ENCODE results near the gene SELENON.

DNA sequence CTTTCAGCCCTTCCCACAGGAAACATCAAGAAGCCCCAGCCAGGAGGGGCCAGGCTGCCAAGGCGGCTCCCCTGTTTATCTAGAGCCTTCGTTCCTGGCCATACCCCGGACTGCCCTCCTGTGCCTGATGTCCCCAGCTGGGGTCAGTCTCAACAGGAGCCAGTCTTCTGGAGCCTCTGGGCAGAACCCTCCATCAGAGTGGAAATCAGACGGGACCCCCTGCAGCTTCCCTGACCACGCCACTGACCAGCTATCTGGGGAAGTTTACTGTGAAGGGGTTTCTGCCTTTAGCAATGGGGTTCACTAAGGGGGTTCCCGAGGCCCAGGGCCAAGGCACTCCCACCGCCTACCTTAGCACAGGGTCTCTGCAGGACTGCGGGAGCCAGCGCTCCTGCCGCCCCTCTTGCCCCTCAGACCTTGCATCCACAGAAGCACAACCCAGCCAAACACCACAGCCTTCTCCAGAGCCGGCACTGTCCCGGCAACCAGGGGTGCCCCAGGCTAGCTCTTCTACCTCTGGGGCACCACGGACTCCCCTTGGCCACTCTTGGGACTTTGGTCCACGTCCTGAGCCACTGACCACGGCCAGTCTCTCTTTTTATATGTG, 16.2 kb downstream of the SELENON start:
- TF ChIP-seq POLR2A (IDR thresholded peaks at IDR 0.05) (no peak), CTCF (IDR thresholded peaks at IDR 0.05) (no peak)

Measured in breast epithelium (tissue), 3 donors.